HCT116 (cell line): ENCODE data around the gene ZBTB42. TPM values are rescaled to one million over a fixed set of nuclear protein-coding genes. Genes with fewer than 3 reads are reported as not detected.

Experiments used
- ATAC-seq: fragments of 200-7000 bp; cut with Tn5 transposase; 2 replicates; pipeline ENCODE4 v1.9.1; 2020; ENCODE audit warnings: mild to moderate bottlenecking, moderate library complexity
- BruUV-seq: library from RNA; stranded (reverse); fragments of 400-500 nt; replicated peaks from 2 replicates; lab custom pipeline; 2021; lab: Mats Ljungman, UMichigan
- CTCF ChIA-PET: fragments of 300-600 bp; sonication (Branson Sonifier 250); formaldehyde crosslinking; loops from one replicate; lab custom pipeline; 2021; ENCODE audit warnings: antibody characterized with exemption; lab: Charles Lee
- POLR2A ChIA-PET: fragments of 300-600, 350-600 bp; sonication (Branson Sonifier 250); formaldehyde crosslinking; loops from one replicate; lab custom pipeline; 2021; ENCODE audit warnings: antibody characterized with exemption; lab: Charles Lee
- RAD21 ChIA-PET, 2 experiments: fragments of 300-600 bp; sonication (Branson Sonifier 250); formaldehyde crosslinking; loops; one replicate each; lab custom pipeline; 2023; ENCODE audit warnings: low total read pairs in 2 of 2; ENCODE audit not compliant: uncharacterized antibody in 2 of 2, unreplicated experiment in 2 of 2, low non-redundant PET in 1 of 2; lab: Charles Lee
- DNase-seq: peaks from one replicate; pipeline ENCODE4 v3.0.0-alpha.2; 2010; ENCODE audit warnings: low read depth, low spot score
- H2AFZ ChIP-seq: fragments of 200-600 bp; shearing (Covaris generic), sonication (generic); 2 replicates; pipeline ENCODE4 v1.6.1; 2017; ENCODE audit warnings: low read depth, mixed run types, mixed read lengths, antibody characterized with exemption, low read length; ENCODE audit not compliant: poor library complexity, severe bottlenecking
- H3K27ac ChIP-seq: 2 replicates; pipeline ENCODE4 v1.5.1; 2012; ENCODE audit warnings: low read depth, low read length
- H3K27me3 ChIP-seq: fragments of 200-600 bp; sonication (generic); 2 replicates; pipeline ENCODE4 v1.6.1; 2016; ENCODE audit warnings: mixed run types, low read length, mixed read lengths; ENCODE audit not compliant: insufficient read depth
- H3K36me3 ChIP-seq, 2 experiments: fragments of 200-500 bp in 1 of 2; fragments of 200-600 bp in 1 of 2; sonication (Bioruptor generic) in 1 of 2; sonication (generic) in 1 of 2; 2 replicates each; pipeline versions ENCODE4 v1.5.1 to v1.6.1; 2014 to 2016; ENCODE audit warnings: low read length in 2 of 2, inconsistent platforms in 1 of 2, mixed read lengths in 1 of 2, mixed run types in 1 of 2; ENCODE audit not compliant: insufficient read depth in 2 of 2, control insufficient read depth in 1 of 2
- H3K4me1 ChIP-seq, 2 experiments: fragments of 200-600 bp in 1 of 2; sonication (generic) in 1 of 2; 2 replicates each; pipeline versions ENCODE4 v1.5.1 to v1.6.1; 2012 to 2017; ENCODE audit warnings: low read length in 2 of 2, inconsistent platforms in 1 of 2, mild to moderate bottlenecking in 1 of 2, mixed read lengths in 1 of 2, mixed run types in 1 of 2, moderate library complexity in 1 of 2; ENCODE audit not compliant: insufficient read depth in 2 of 2, control insufficient read depth in 1 of 2
- H3K4me2 ChIP-seq: fragments of 200-600 bp; sonication (generic); 2 replicates; pipeline ENCODE4 v1.6.1; 2017; ENCODE audit warnings: mixed run types, low read length, mixed read lengths
- H3K4me3 ChIP-seq, 2 experiments: fragments of 200-600 bp in 1 of 2; sonication (generic) in 1 of 2; replicated peaks in 1 of 2; 2 replicates each; pipeline ENCODE4 v1.5.1; 2011 to 2016; ENCODE audit warnings: low read length in 2 of 2, control low read depth in 1 of 2, low read depth in 1 of 2, mild to moderate bottlenecking in 1 of 2, mixed read lengths in 1 of 2, mixed run types in 1 of 2
- H3K79me2 ChIP-seq: fragments of 200-600 bp; sonication (generic); 2 replicates; pipeline ENCODE4 v1.6.1; 2017; ENCODE audit warnings: mild to moderate bottlenecking, mixed run types, low read length, moderate library complexity, mixed read lengths; ENCODE audit not compliant: insufficient read depth
- H3K9ac ChIP-seq: fragments of 200-600 bp; sonication (generic); 2 replicates; pipeline ENCODE4 v1.6.1; 2016; ENCODE audit warnings: low read length, mixed read lengths
- H3K9me2 ChIP-seq: fragments of 200-600 bp; sonication (generic), shearing (Covaris generic); 2 replicates; pipeline ENCODE4 v1.6.1; 2017; ENCODE audit warnings: mixed run types, mild to moderate bottlenecking, moderate library complexity; ENCODE audit not compliant: insufficient read depth
- H3K9me3 ChIP-seq, 2 experiments: fragments of 200-500 bp in 1 of 2; fragments of 200-600 bp in 1 of 2; sonication (Bioruptor generic) in 1 of 2; sonication (generic) in 1 of 2; 2 replicates each; pipeline ENCODE4 v1.6.1; 2014 to 2017; ENCODE audit warnings: low read length in 2 of 2, mixed read lengths in 2 of 2, inconsistent platforms in 1 of 2, low read depth in 1 of 2, mild to moderate bottlenecking in 1 of 2, mixed run types in 1 of 2, moderate library complexity in 1 of 2; ENCODE audit not compliant: control insufficient read depth in 1 of 2, insufficient read depth in 1 of 2
- H4K20me1 ChIP-seq: fragments of 200-600 bp; sonication (generic), shearing (Covaris generic); 2 replicates; pipeline ENCODE4 v1.6.1; 2017; ENCODE audit warnings: mixed run types, mild to moderate bottlenecking, moderate library complexity; ENCODE audit not compliant: insufficient read depth
- CBX3 ChIP-seq: IDR thresholded peaks from 2 replicates; pipeline ENCODE4 v1.6.1; 2012; ENCODE audit warnings: low read depth
- CEBPB ChIP-seq: IDR thresholded peaks from 2 replicates; pipeline ENCODE4 v1.6.1; 2012; ENCODE audit warnings: low read depth
- ELF1 ChIP-seq: IDR thresholded peaks from 2 replicates; pipeline ENCODE4 v1.6.1; 2012; ENCODE audit warnings: low read depth, borderline replicate concordance
- EZH2 ChIP-seq: fragments of 200-600 bp; sonication (generic); IDR thresholded peaks from 2 replicates; pipeline ENCODE4 v1.6.1; 2017; ENCODE audit warnings: antibody characterized with exemption, mixed run types
- EZH2phosphoT487 ChIP-seq: fragments of 200-600 bp; IDR thresholded peaks from 2 replicates; pipeline ENCODE4 v1.6.1; 2018; ENCODE audit warnings: antibody characterized with exemption, borderline replicate concordance
- FOSL1 ChIP-seq: IDR thresholded peaks from 2 replicates; pipeline ENCODE4 v1.6.1; 2012; ENCODE audit warnings: low read depth
- JUND ChIP-seq: IDR thresholded peaks from 2 replicates; pipeline ENCODE4 v1.6.1; 2012
- POLR2AphosphoS5 ChIP-seq: IDR thresholded peaks from 2 replicates; pipeline ENCODE4 v1.6.1; 2011; ENCODE audit warnings: mild to moderate bottlenecking, low read depth, low read length, moderate library complexity
- RAD21 ChIP-seq: IDR thresholded peaks from 2 replicates; pipeline ENCODE4 v1.6.1; 2012; ENCODE audit warnings: low read depth, mild to moderate bottlenecking
- SIN3A ChIP-seq: IDR thresholded peaks from 2 replicates; pipeline ENCODE4 v1.6.1; 2012; ENCODE audit warnings: low read depth
- SP1 ChIP-seq: IDR thresholded peaks from 2 replicates; pipeline ENCODE4 v1.6.1; 2012; ENCODE audit warnings: low read depth
- SRF ChIP-seq: IDR thresholded peaks from 2 replicates; pipeline ENCODE4 v1.6.1; 2012; ENCODE audit warnings: low read depth
- TCF7L2 ChIP-seq: IDR thresholded peaks from 2 replicates; pipeline ENCODE4 v1.7.0; 2011; ENCODE audit warnings: borderline replicate concordance, inconsistent platforms; ENCODE audit not compliant: insufficient read depth, insufficient read length; ENCODE audit errors: extremely low read depth
- ZFX ChIP-seq: fragments of 450-650 bp; IDR thresholded peaks from 2 replicates; pipeline ENCODE4 v1.6.1; 2017
- intact Hi-C: fragments of 100-400 bp; cut with micrococcal nuclease; formaldehyde crosslinking; loops from 2 replicates; pipeline ENCODE4 v1.10.0; 2022
- total RNA-seq: library from RNA; stranded (reverse); gene quantifications from one replicate; pipeline ENCODE4 v1.2.1, GENCODE V29; 2021; ENCODE audit not compliant: unreplicated experiment
- TF ChIP-seq, protein P1 (sequence below): IDR thresholded peaks from 2 replicates; pipeline ENCODE4 v1.6.1; 2011; ENCODE audit warnings: mild to moderate bottlenecking, low read length, moderate library complexity; ENCODE audit not compliant: insufficient replicate concordance; ENCODE audit errors: extremely low read depth
- TF ChIP-seq, protein P2 (sequence below): IDR thresholded peaks from 2 replicates; pipeline ENCODE4 v1.6.1; 2012; ENCODE audit warnings: low read depth

The ZBTB42 gene
- total RNA-seq, 1 experiment from 2014 or later: 4.4 TPM

DNA sequence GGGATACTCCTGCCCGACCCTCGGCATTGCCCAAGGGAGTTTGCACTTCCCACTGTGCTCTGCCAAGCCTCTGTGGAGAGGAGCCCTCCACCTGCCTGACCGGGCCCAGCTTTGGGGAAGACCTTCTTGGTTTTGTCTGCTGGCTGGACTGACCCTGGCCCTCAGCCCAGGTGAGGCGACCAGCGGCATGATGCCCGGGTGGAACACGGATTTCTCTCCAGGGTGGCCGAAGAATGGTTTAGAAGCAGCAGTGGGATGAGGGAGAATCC, 15.6 kb downstream of the ZBTB42 start:
- TF ChIP-seq FOSL1: no peak
- no peak for TF ChIP-seq SIN3A
- TF ChIP-seq ELF1: no peak
- no peak for TF ChIP-seq CBX3
- TF ChIP-seq SP1: no peak
- no peak for TF ChIP-seq SRF
- no peak for TF ChIP-seq EZH2
- no peak for TF ChIP-seq CEBPB
- TF ChIP-seq TCF7L2: no peak
- TF ChIP-seq RAD21: no peak
- TF ChIP-seq, protein P1, sequence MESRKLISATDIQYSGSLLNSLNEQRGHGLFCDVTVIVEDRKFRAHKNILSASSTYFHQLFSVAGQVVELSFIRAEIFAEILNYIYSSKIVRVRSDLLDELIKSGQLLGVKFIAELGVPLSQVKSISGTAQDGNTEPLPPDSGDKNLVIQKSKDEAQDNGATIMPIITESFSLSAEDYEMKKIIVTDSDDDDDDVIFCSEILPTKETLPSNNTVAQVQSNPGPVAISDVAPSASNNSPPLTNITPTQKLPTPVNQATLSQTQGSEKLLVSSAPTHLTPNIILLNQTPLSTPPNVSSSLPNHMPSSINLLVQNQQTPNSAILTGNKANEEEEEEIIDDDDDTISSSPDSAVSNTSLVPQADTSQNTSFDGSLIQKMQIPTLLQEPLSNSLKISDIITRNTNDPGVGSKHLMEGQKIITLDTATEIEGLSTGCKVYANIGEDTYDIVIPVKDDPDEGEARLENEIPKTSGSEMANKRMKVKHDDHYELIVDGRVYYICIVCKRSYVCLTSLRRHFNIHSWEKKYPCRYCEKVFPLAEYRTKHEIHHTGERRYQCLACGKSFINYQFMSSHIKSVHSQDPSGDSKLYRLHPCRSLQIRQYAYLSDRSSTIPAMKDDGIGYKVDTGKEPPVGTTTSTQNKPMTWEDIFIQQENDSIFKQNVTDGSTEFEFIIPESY: no peak
- no peak for TF ChIP-seq ZFX
- TF ChIP-seq JUND: no peak
- TF ChIP-seq EZH2phosphoT487: no peak
- no peak for TF ChIP-seq POLR2AphosphoS5
- TF ChIP-seq, protein P2, sequence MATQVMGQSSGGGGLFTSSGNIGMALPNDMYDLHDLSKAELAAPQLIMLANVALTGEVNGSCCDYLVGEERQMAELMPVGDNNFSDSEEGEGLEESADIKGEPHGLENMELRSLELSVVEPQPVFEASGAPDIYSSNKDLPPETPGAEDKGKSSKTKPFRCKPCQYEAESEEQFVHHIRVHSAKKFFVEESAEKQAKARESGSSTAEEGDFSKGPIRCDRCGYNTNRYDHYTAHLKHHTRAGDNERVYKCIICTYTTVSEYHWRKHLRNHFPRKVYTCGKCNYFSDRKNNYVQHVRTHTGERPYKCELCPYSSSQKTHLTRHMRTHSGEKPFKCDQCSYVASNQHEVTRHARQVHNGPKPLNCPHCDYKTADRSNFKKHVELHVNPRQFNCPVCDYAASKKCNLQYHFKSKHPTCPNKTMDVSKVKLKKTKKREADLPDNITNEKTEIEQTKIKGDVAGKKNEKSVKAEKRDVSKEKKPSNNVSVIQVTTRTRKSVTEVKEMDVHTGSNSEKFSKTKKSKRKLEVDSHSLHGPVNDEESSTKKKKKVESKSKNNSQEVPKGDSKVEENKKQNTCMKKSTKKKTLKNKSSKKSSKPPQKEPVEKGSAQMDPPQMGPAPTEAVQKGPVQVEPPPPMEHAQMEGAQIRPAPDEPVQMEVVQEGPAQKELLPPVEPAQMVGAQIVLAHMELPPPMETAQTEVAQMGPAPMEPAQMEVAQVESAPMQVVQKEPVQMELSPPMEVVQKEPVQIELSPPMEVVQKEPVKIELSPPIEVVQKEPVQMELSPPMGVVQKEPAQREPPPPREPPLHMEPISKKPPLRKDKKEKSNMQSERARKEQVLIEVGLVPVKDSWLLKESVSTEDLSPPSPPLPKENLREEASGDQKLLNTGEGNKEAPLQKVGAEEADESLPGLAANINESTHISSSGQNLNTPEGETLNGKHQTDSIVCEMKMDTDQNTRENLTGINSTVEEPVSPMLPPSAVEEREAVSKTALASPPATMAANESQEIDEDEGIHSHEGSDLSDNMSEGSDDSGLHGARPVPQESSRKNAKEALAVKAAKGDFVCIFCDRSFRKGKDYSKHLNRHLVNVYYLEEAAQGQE: no peak
- TF ChIP-seq, all 23 proteins: peak for 0
- Histone ChIP-seq H3K36me3 (no peaks in the 10 kb centered on the region), H3K9ac (peak overlapping the region; percentile 94), H3K4me2 (peak overlapping the region; percentile 98), H3K79me2 (peaks cover 16% of the 10 kb centered on the region), H3K27ac (peak overlapping the region; percentile 95), H3K27me3 (no peaks in the 10 kb centered on the region), H3K4me3 (peak overlapping the region; percentile 87), H3K4me1 (peaks cover 14 to 33% of the 10 kb centered on the region in 2 experiments; a peak in 3 of 4 replicates), H2AFZ (no peak overlapping the region), H3K9me2 (no peaks in the 10 kb centered on the region), H4K20me1 (no peaks in the 10 kb centered on the region), H3K9me3 (no peaks in the 10 kb centered on the region)
- ATAC-seq (peak; percentile 12), DNase-seq (no peak)
- ChIA-PET POLR2A (interaction anchor here (1.2 kb wide), 1 partner anchor 9 kb away, joined by 3 read pairs; no protein-coding TSS in a partner anchor), CTCF (no interaction called here), RAD21 (interaction anchor here in 1 of 2 experiments (0.6 kb wide), 1 partner anchor 12 kb away, joined by 4 read pairs; no protein-coding TSS in a partner anchor)
- intact Hi-C loops: no loop called here
- no TSS peak for BruUV-seq
